Fibroblast of lung (primary cell): ENCODE measurements around the gene STIMATE.

Experiments
- CTCF ChIP-seq, 2 donors: IDR thresholded peaks in 1 of 2; conservative IDR thresholded peaks in 1 of 2; 1 replicate in 1 of 2; 2 replicates in 1 of 2; pipeline ENCODE4 v1.5.1; 2011 to 2012; ENCODE audit warnings: low read length in 2 of 2, control low read depth in 1 of 2, inconsistent platforms in 1 of 2, low read depth in 1 of 2, mild to moderate bottlenecking in 1 of 2
- EZH2 ChIP-seq: IDR thresholded peaks from 2 replicates; pipeline ENCODE4 v1.5.1; 2012; ENCODE audit warnings: low read length, control low read depth, mild to moderate bottlenecking; ENCODE audit errors: missing control alignments

GRCh38 chr3:52860424-52860768 is 37.0 kb downstream of the STIMATE start:
- no peak for TF ChIP-seq CTCF (conservative IDR thresholded peaks at IDR 0.05 in 1 of 2, IDR thresholded peaks at IDR 0.05 in 1 of 2; ENCODE audit: low read depth in 1 of 2, low read length in 2 of 2)
- no peak for TF ChIP-seq EZH2
